ENCODE measurements around the gene GABRP.
A peak's percentile ranks its signal among the peaks of the same experiment; 100 is the strongest.

Gene GABRP

DNA sequence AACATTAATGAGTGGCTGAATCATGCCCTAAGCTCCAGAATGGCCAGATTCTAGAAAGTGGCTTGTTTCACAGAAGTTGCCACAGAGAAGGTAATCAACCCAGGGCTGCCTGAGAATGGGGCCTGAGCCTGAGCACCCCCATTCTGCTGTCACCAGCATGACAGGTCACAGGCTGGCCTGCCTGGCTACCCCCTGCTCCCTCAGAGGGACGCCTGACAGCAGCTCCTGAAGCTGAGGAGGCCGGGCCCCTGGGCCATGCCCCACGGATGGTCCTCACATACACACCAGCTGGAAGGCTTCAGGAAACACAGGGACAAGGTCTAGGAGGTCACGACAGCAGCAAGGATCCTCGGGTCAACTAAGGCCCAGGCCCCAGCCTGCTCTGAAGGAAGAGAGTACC is 3.7 kb downstream of the GABRP start:
- H3K9ac ChIP-seq (ENCODE audit: low read length in 5 of 5) = no peak overlapping the region
- no peaks in the 10 kb centered on the region for H3K36me3 ChIP-seq (ENCODE audit: control insufficient read depth in 5 of 5, insufficient read depth in 5 of 5, low read length in 5 of 5)
- H3K4me1 ChIP-seq (ENCODE audit: control insufficient read depth in 5 of 5, insufficient read depth in 5 of 5, low read length in 5 of 5) = peaks cover 0 to 7% (median 5%) of the 10 kb centered on the region in 5 donors
- no peaks in the 10 kb centered on the region for H3K9me3 ChIP-seq (ENCODE audit: control insufficient read depth in 5 of 5, low read length in 5 of 5)
- peaks cover 0 to 3% (median 2%) of the 10 kb centered on the region in 5 donors for H3K27me3 ChIP-seq (ENCODE audit: control insufficient read depth in 5 of 5, insufficient read depth in 4 of 5, low read length in 5 of 5)
- H3K4me3 ChIP-seq (ENCODE audit: low read depth in 1 of 5, low read length in 5 of 5) = peak overlapping the region in 1 of 5 donors; percentile 17
- no peak overlapping the region for H3K27ac ChIP-seq (ENCODE audit: low read depth, low read length)

DNA sequence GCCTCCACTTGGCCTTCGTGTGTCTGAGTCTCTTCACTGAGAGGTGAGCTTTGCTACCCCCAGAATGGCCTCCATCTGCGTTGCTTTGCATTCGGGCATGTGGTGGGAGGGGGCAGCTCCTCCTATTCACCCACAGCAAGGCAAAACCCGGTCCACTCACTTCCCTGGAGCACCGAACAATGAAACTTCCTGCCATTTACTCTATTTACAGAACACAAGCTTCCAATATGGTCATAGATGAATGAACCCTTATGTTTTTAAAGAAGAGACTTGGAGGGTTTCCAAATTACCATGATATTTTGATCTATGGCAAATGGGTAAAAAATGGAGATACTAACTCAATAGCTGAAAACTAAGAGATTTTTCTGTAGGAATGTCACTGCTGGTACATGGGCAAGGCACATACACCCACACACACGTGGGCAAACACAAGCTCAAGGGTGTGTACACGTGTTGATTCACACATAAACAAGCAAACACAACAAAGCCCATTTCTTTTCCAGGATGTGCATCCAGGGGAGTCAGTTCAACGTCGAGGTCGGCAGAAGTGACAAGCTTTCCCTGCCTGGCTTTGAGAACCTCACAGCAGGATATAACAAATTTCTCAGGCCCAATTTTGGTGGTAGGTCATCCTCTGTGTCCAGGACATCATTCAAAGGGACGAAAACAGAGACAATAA is 5.2 kb downstream of the GABRP start:
- Histone ChIP-seq H3K4me1 (ENCODE audit: control insufficient read depth in 5 of 5, insufficient read depth in 5 of 5, low read length in 5 of 5) (peaks cover 0 to 9% (median 7%) of the 10 kb centered on the region in 5 donors), H3K9ac (ENCODE audit: low read length in 5 of 5) (no peak overlapping the region), H3K36me3 (ENCODE audit: control insufficient read depth in 5 of 5, insufficient read depth in 5 of 5, low read length in 5 of 5) (no peaks in the 10 kb centered on the region), H3K4me3 (ENCODE audit: low read depth in 1 of 5, low read length in 5 of 5) (no peak overlapping the region), H3K9me3 (ENCODE audit: control insufficient read depth in 5 of 5, low read length in 5 of 5) (no peaks in the 10 kb centered on the region), H3K27ac (ENCODE audit: low read depth, low read length) (no peak overlapping the region), H3K27me3 (ENCODE audit: control insufficient read depth in 5 of 5, insufficient read depth in 4 of 5, low read length in 5 of 5) (peaks cover 0 to 3% (median 0%) of the 10 kb centered on the region in 5 donors)

DNA sequence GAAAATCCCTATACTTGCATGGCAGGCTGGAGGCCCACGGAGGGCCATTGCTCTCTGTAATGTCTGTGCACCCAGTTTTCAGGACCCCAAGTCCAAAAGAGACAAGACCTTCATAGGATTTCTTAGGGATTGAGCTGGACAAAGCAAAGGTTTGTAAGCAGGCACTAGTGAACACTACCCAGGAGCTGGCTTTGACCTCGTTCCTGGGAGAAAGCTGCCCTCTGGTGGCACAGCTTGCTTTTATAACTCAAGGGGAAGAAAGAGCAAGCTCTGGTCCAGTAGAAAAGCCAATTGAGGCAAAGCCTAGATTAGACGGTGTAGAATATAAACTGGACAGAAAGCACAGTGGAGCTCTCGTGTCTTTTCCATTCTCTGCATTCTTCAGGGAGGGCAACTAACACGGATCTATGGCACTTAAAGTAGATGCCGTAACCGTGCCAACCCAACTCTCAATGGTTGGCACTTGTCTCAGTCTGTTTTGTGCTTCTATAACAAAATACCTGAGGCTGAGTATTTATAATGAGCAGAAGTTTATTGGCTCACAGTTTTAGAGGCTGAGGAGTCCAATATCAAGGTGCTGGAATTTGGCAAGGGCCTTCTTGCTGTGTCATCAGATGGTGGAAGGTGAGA is 7.9 kb downstream of the GABRP start:
- Histone ChIP-seq H3K9me3 (ENCODE audit: control insufficient read depth in 5 of 5, low read length in 5 of 5) (no peaks in the 10 kb centered on the region), H3K36me3 (ENCODE audit: control insufficient read depth in 5 of 5, insufficient read depth in 5 of 5, low read length in 5 of 5) (no peaks in the 10 kb centered on the region), H3K27me3 (ENCODE audit: control insufficient read depth in 5 of 5, insufficient read depth in 4 of 5, low read length in 5 of 5) (peaks cover 0 to 3% (median 0%) of the 10 kb centered on the region in 5 donors), H3K9ac (ENCODE audit: low read length in 5 of 5) (no peak overlapping the region), H3K4me3 (ENCODE audit: low read depth in 1 of 5, low read length in 5 of 5) (no peak overlapping the region), H3K4me1 (ENCODE audit: control insufficient read depth in 5 of 5, insufficient read depth in 5 of 5, low read length in 5 of 5) (peaks cover 0 to 9% (median 7%) of the 10 kb centered on the region in 5 donors), H3K27ac (ENCODE audit: low read depth, low read length) (no peak overlapping the region)

DNA sequence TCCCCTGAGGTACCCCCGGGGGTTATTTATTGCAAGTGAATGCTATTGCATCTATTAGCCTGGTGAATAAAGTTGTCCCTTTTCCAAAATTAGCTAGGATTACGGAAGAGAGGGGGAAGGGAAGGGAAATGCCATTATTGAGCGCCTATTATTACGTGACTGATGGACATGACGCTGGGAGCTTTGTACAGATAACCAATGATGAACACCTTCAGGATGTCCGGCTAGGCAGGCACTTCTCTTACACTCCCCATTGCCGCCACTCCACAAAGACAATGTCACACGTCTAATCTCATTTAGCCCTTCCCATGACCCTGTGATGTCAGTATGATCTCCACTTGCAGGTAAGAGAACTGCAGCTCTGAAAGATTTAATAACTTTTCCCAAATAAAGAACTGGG is 9.4 kb downstream of the GABRP start:
- Histone ChIP-seq H3K9me3 (ENCODE audit: control insufficient read depth in 5 of 5, low read length in 5 of 5) (no peaks in the 10 kb centered on the region), H3K36me3 (ENCODE audit: control insufficient read depth in 5 of 5, insufficient read depth in 5 of 5, low read length in 5 of 5) (no peaks in the 10 kb centered on the region), H3K4me1 (ENCODE audit: control insufficient read depth in 5 of 5, insufficient read depth in 5 of 5, low read length in 5 of 5) (peaks cover 0 to 9% (median 7%) of the 10 kb centered on the region in 5 donors), H3K4me3 (ENCODE audit: low read depth in 1 of 5, low read length in 5 of 5) (no peak overlapping the region), H3K27me3 (ENCODE audit: control insufficient read depth in 5 of 5, insufficient read depth in 4 of 5, low read length in 5 of 5) (peaks cover 0 to 3% (median 0%) of the 10 kb centered on the region in 5 donors), H3K9ac (ENCODE audit: low read length in 5 of 5) (no peak overlapping the region), H3K27ac (ENCODE audit: low read depth, low read length) (no peak overlapping the region)

DNA sequence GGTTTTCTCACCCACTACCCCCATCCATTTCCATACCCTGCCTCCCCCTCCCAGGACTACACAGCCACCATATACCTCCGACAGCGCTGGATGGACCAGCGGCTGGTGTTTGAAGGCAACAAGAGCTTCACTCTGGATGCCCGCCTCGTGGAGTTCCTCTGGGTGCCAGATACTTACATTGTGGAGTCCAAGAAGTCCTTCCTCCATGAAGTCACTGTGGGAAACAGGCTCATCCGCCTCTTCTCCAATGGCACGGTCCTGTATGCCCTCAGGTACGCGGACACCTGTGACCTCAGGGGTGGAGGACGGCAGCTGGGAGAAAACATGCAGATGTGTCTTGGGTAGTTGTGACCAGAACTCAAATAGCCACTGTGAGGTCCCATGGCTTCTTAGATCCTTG is 11.6 kb downstream of the GABRP start:
- no peaks in the 10 kb centered on the region for H3K36me3 ChIP-seq (ENCODE audit: control insufficient read depth in 5 of 5, insufficient read depth in 5 of 5, low read length in 5 of 5)
- no peak overlapping the region for H3K4me3 ChIP-seq (ENCODE audit: low read depth in 1 of 5, low read length in 5 of 5)
- no peak overlapping the region for H3K27ac ChIP-seq (ENCODE audit: low read depth, low read length)
- no peak overlapping the region for H3K9ac ChIP-seq (ENCODE audit: low read length in 5 of 5)
- H3K9me3 ChIP-seq (ENCODE audit: control insufficient read depth in 5 of 5, low read length in 5 of 5) = no peaks in the 10 kb centered on the region
- no peaks in the 10 kb centered on the region for H3K27me3 ChIP-seq (ENCODE audit: control insufficient read depth in 5 of 5, insufficient read depth in 4 of 5, low read length in 5 of 5)
- H3K4me1 ChIP-seq (ENCODE audit: control insufficient read depth in 5 of 5, insufficient read depth in 5 of 5, low read length in 5 of 5) = peaks cover 0 to 9% (median 7%) of the 10 kb centered on the region in 5 donors

DNA sequence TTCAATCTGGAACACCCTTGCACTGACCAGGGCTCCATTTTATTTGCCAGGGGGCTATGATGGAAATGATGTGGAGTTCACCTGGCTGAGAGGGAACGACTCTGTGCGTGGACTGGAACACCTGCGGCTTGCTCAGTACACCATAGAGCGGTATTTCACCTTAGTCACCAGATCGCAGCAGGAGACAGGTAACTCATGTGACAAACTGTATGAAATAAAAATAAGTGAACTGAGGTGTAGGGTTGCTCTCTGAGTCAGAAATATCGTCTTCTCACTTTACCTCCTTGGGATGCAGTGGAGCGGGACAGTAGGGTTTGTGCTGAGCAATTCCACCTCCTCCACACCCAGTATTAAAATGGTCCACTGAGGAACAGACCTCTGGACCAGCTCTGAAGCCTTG is 22.1 kb downstream of the GABRP start:
- H3K27ac ChIP-seq (ENCODE audit: low read depth, low read length) = no peak overlapping the region
- H3K4me1 ChIP-seq (ENCODE audit: control insufficient read depth in 5 of 5, insufficient read depth in 5 of 5, low read length in 5 of 5) = no peaks in the 10 kb centered on the region
- H3K9ac ChIP-seq (ENCODE audit: low read length in 5 of 5) = no peak overlapping the region
- H3K4me3 ChIP-seq (ENCODE audit: low read depth in 1 of 5, low read length in 5 of 5) = no peak overlapping the region
- H3K9me3 ChIP-seq (ENCODE audit: control insufficient read depth in 5 of 5, low read length in 5 of 5) = no peaks in the 10 kb centered on the region
- H3K36me3 ChIP-seq (ENCODE audit: control insufficient read depth in 5 of 5, insufficient read depth in 5 of 5, low read length in 5 of 5) = no peaks in the 10 kb centered on the region
- H3K27me3 ChIP-seq (ENCODE audit: control insufficient read depth in 5 of 5, insufficient read depth in 4 of 5, low read length in 5 of 5) = peaks cover 0 to 6% (median 5%) of the 10 kb centered on the region in 5 donors

DNA sequence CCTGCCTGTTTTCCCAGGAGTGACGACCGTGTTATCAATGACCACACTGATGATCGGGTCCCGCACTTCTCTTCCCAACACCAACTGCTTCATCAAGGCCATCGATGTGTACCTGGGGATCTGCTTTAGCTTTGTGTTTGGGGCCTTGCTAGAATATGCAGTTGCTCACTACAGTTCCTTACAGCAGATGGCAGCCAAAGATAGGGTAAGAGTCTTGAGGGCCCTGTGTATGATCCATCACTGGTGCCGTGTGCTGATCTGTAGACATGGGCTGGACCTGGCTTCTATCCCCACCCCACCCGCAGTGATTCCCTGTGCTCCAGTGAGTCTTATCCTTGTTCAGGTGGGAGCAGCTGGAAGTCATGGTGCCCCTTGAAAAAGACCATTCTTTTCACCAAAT is 26.0 kb downstream of the GABRP start:
- H3K4me1 ChIP-seq (ENCODE audit: control insufficient read depth in 5 of 5, insufficient read depth in 5 of 5, low read length in 5 of 5) = no peaks in the 10 kb centered on the region
- peaks cover 0 to 6% (median 0%) of the 10 kb centered on the region in 5 donors for H3K27me3 ChIP-seq (ENCODE audit: control insufficient read depth in 5 of 5, insufficient read depth in 4 of 5, low read length in 5 of 5)
- no peaks in the 10 kb centered on the region for H3K9me3 ChIP-seq (ENCODE audit: control insufficient read depth in 5 of 5, low read length in 5 of 5)
- no peaks in the 10 kb centered on the region for H3K36me3 ChIP-seq (ENCODE audit: control insufficient read depth in 5 of 5, insufficient read depth in 5 of 5, low read length in 5 of 5)
- no peak overlapping the region for H3K9ac ChIP-seq (ENCODE audit: low read length in 5 of 5)
- H3K4me3 ChIP-seq (ENCODE audit: low read depth in 1 of 5, low read length in 5 of 5) = no peak overlapping the region
- H3K27ac ChIP-seq (ENCODE audit: low read depth, low read length) = no peak overlapping the region

DNA sequence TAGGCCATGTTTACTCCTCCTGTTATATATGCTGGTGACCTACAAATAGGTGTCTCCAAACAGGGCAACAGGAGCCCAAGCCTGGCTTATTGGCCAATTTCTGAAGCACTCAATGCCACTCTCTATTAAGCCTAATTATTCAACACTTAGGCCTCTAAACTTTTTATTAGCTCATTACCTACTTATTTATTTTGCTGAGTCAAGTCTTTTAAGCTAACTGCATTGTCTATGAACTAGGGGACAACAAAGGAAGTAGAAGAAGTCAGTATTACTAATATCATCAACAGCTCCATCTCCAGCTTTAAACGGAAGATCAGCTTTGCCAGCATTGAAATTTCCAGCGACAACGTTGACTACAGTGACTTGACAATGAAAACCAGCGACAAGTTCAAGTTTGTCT is 28.2 kb downstream of the GABRP start:
- no peaks in the 10 kb centered on the region for H3K36me3 ChIP-seq (ENCODE audit: control insufficient read depth in 5 of 5, insufficient read depth in 5 of 5, low read length in 5 of 5)
- H3K4me3 ChIP-seq (ENCODE audit: low read depth in 1 of 5, low read length in 5 of 5) = no peak overlapping the region
- H3K27ac ChIP-seq (ENCODE audit: low read depth, low read length) = no peak overlapping the region
- H3K9me3 ChIP-seq (ENCODE audit: control insufficient read depth in 5 of 5, low read length in 5 of 5) = no peaks in the 10 kb centered on the region
- H3K27me3 ChIP-seq (ENCODE audit: control insufficient read depth in 5 of 5, insufficient read depth in 4 of 5, low read length in 5 of 5) = peaks cover 0 to 3% (median 0%) of the 10 kb centered on the region in 5 donors
- no peak overlapping the region for H3K9ac ChIP-seq (ENCODE audit: low read length in 5 of 5)
- no peaks in the 10 kb centered on the region for H3K4me1 ChIP-seq (ENCODE audit: control insufficient read depth in 5 of 5, insufficient read depth in 5 of 5, low read length in 5 of 5)

DNA sequence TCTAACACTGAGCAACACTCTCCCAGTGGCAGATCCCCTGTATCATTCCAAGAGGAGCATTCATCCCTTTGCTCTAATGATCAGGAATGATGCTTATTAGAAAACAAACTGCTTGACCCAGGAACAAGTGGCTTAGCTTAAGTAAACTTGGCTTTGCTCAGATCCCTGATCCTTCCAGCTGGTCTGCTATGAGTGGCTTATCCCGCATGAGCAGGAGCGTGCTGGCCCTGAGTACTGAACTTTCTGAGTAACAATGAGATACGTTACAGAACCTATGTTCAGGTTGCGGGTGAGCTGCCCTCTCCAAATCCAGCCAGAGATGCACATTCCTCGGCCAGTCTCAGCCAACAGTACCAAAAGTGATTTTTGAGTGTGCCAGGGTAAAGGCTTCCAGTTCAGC is 29.7 kb downstream of the GABRP start:
- H3K9me3 ChIP-seq (ENCODE audit: control insufficient read depth in 5 of 5, low read length in 5 of 5) = no peaks in the 10 kb centered on the region
- no peak overlapping the region for H3K27ac ChIP-seq (ENCODE audit: low read depth, low read length)

DNA sequence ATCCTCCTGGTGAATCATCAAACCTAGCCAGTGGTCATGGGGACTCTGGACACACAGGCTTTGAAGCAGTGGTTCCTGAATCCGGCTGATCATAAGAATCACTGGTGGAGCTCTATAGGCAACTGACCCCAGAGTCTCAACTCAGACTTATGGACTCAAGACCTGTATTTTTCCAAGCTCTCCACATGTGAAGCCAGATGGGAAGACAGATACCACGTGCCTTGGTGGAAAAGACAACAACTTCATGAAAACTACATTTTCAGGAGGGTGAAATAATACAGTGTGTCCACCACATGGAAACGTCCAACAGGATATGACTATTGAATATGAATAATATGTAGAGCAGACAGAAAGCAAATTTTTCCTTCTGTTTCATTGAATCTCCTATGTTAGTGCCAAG is 33.7 kb downstream of the GABRP start:
- H3K4me1 ChIP-seq (ENCODE audit: control insufficient read depth in 5 of 5, insufficient read depth in 5 of 5, low read length in 5 of 5) = no peaks in the 10 kb centered on the region
- H3K4me3 ChIP-seq (ENCODE audit: low read depth in 1 of 5, low read length in 5 of 5) = no peak overlapping the region
- no peak overlapping the region for H3K9ac ChIP-seq (ENCODE audit: low read length in 5 of 5)
- peaks cover 0 to 3% (median 0%) of the 10 kb centered on the region in 5 donors for H3K27me3 ChIP-seq (ENCODE audit: control insufficient read depth in 5 of 5, insufficient read depth in 4 of 5, low read length in 5 of 5)
- no peak overlapping the region for H3K27ac ChIP-seq (ENCODE audit: low read depth, low read length)
- no peaks in the 10 kb centered on the region for H3K36me3 ChIP-seq (ENCODE audit: control insufficient read depth in 5 of 5, insufficient read depth in 5 of 5, low read length in 5 of 5)
- H3K9me3 ChIP-seq (ENCODE audit: control insufficient read depth in 5 of 5, low read length in 5 of 5) = no peaks in the 10 kb centered on the region

More for the DNA sequence above, 29.7 kb downstream of the GABRP start:
- Histone ChIP-seq H3K4me3 (ENCODE audit: low read depth in 1 of 5, low read length in 5 of 5) (no peak overlapping the region), H3K9ac (ENCODE audit: low read length in 5 of 5) (no peak overlapping the region), H3K27me3 (ENCODE audit: control insufficient read depth in 5 of 5, insufficient read depth in 4 of 5, low read length in 5 of 5) (peaks cover 0 to 3% (median 0%) of the 10 kb centered on the region in 5 donors), H3K36me3 (ENCODE audit: control insufficient read depth in 5 of 5, insufficient read depth in 5 of 5, low read length in 5 of 5) (no peaks in the 10 kb centered on the region), H3K4me1 (ENCODE audit: control insufficient read depth in 5 of 5, insufficient read depth in 5 of 5, low read length in 5 of 5) (no peaks in the 10 kb centered on the region)
